Caco-2 (cell line): ENCODE results near the gene MX2. TPM values are rescaled to one million over a fixed set of nuclear protein-coding genes. Genes with fewer than 3 reads are reported as not detected.
"Not testable (repeated sequence)": the region's sequence is repeated elsewhere in the genome, so short reads cannot be mapped to it uniquely, and the experiment has no call there.

Experiments
- BruUV-seq: library from RNA; stranded (reverse); fragments of 400-500 nt; replicated peaks from 2 replicates; lab custom pipeline; 2021; lab: Mats Ljungman, UMichigan
- CTCF ChIA-PET: fragments of 300-600 bp; sonication (Branson Sonifier 250); formaldehyde crosslinking; loops from one replicate; lab custom pipeline; 2022; ENCODE audit warnings: antibody characterized with exemption; lab: Charles Lee
- POLR2A ChIA-PET: fragments of 300-600 bp; sonication (Branson Sonifier 250); formaldehyde crosslinking; loops from one replicate; lab custom pipeline; 2022; ENCODE audit warnings: antibody characterized with exemption; lab: Charles Lee
- DNase-seq, 2 experiments: peaks; one replicate each; pipeline versions ENCODE4 v3.0.0 to v3.0.0-alpha.2; 2020 to 2022
- H3K27me3 ChIP-seq: replicated peaks from 2 replicates; pipeline ENCODE4 v1.6.0; 2011; ENCODE audit warnings: low read length; ENCODE audit not compliant: control insufficient read depth, insufficient read depth
- H3K36me3 ChIP-seq: 2 replicates; pipeline ENCODE4 v1.5.1; 2011; ENCODE audit warnings: low read length; ENCODE audit not compliant: control insufficient read depth, insufficient read depth
- H3K4me1 ChIP-seq: fragments of 250-450 bp; sonication (Bioruptor Pico); 2 replicates; pipeline ENCODE4 v1.5.1; 2020; ENCODE audit warnings: mild to moderate bottlenecking
- H3K4me3 ChIP-seq: 2 replicates; pipeline ENCODE4 v1.5.1; 2011; ENCODE audit warnings: low read depth, mild to moderate bottlenecking, control low read depth, low read length
- H3K9me3 ChIP-seq: fragments of 250-450 bp; sonication (Bioruptor Pico); 2 replicates; pipeline ENCODE4 v1.5.1; 2020; ENCODE audit warnings: mild to moderate bottlenecking, moderate library complexity
- H3K27ac Mint-ChIP-seq: one replicate; pipeline ENCODE4 v1.8.0; 2022; ENCODE audit warnings: mixed read lengths; ENCODE audit not compliant: unreplicated experiment
- H3K27me3 Mint-ChIP-seq: one replicate; pipeline ENCODE4 v1.8.0; 2022; ENCODE audit warnings: mixed read lengths; ENCODE audit not compliant: insufficient read depth, unreplicated experiment
- H3K36me3 Mint-ChIP-seq: one replicate; pipeline ENCODE4 v1.8.0; 2022; ENCODE audit warnings: mild to moderate bottlenecking, mixed read lengths; ENCODE audit not compliant: insufficient read depth, unreplicated experiment
- H3K4me1 Mint-ChIP-seq: one replicate; pipeline ENCODE4 v1.8.0; 2022; ENCODE audit warnings: low read depth, mixed read lengths; ENCODE audit not compliant: unreplicated experiment
- H3K4me3 Mint-ChIP-seq: one replicate; pipeline ENCODE4 v1.8.0; 2022; ENCODE audit warnings: mild to moderate bottlenecking, moderate library complexity, mixed read lengths; ENCODE audit not compliant: unreplicated experiment
- H3K9me3 Mint-ChIP-seq: one replicate; pipeline ENCODE4 v1.8.0; 2022; ENCODE audit warnings: mixed read lengths; ENCODE audit not compliant: unreplicated experiment
- intact Hi-C: fragments of 100-400 bp; cut with micrococcal nuclease; formaldehyde crosslinking; loops from one replicate; pipeline ENCODE4 v1.10.0; 2022; ENCODE audit not compliant: unreplicated experiment
- total RNA-seq: library from RNA; stranded (reverse); gene quantifications from 2 replicates; pipeline ENCODE4 v1.2.3, GENCODE V29; 2022
- TF ChIP-seq, protein P1 (sequence below), 2 experiments: fragments of 200-600 bp in 1 of 2; IDR thresholded peaks; 1 replicate in 1 of 2; 2 replicates in 1 of 2; pipeline versions ENCODE4 v1.5.1 to v1.8.0; 2011 to 2022; ENCODE audit warnings: antibody characterized with exemption in 1 of 2, control low read depth in 1 of 2, inconsistent platforms in 1 of 2, low read depth in 1 of 2, low read length in 1 of 2, mild to moderate bottlenecking in 1 of 2, moderate library complexity in 1 of 2; ENCODE audit not compliant: insufficient read depth in 1 of 2, severe bottlenecking in 1 of 2, unreplicated experiment in 1 of 2

MX2 gene
- total RNA-seq, 1 experiment from 2014 or later = 0.84 TPM

DNA sequence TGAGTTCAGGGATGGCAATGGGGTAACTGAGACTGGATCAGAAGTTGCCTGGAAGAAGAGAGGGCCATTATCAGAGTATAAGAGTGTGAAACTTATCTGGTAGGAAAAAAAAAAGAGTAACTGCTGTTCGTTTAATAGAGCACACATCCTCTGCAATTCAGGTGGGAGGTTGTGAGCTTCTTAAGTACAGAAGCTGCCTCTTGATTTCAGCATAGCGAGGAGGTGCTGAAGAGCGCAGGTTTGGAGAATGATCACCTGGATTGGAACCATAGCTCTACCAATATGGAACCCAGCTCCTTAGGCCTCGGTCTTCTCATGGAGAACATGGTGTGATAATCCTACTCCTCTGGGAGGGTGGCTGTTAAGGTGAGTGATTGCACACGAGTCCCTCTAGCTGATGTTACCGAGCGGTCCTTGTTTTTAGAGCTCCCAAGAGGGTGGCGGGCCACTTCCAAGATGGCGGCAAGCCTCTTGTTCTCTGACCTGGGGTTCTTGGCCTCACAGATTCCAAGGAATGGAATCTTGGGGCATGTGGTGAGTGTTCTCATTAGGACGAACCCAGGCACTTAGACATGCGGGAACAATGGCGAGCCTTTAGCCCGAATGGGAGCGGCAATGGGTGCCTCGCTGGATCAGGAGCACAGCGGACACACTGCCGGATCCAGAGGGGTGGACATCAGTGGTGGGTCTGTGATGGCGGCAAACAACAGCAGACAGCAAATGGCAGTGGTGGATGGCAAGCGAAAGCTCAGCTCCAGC is 60.9 kb downstream of the MX2 start:
- TF ChIP-seq, protein P1, sequence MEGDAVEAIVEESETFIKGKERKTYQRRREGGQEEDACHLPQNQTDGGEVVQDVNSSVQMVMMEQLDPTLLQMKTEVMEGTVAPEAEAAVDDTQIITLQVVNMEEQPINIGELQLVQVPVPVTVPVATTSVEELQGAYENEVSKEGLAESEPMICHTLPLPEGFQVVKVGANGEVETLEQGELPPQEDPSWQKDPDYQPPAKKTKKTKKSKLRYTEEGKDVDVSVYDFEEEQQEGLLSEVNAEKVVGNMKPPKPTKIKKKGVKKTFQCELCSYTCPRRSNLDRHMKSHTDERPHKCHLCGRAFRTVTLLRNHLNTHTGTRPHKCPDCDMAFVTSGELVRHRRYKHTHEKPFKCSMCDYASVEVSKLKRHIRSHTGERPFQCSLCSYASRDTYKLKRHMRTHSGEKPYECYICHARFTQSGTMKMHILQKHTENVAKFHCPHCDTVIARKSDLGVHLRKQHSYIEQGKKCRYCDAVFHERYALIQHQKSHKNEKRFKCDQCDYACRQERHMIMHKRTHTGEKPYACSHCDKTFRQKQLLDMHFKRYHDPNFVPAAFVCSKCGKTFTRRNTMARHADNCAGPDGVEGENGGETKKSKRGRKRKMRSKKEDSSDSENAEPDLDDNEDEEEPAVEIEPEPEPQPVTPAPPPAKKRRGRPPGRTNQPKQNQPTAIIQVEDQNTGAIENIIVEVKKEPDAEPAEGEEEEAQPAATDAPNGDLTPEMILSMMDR (IDR thresholded peaks at IDR 0.05; ENCODE audit: insufficient read depth in 1 of 2, low read depth in 1 of 2, low read length in 1 of 2, severe bottlenecking in 1 of 2, unreplicated experiment in 1 of 2) = no peak
- no peaks in the 10 kb centered on the region for H3K27me3 Mint-ChIP-seq
- no peaks in the 10 kb centered on the region for H3K36me3 Mint-ChIP-seq
- H3K4me1 ChIP-seq = peaks cover 10% of the 10 kb centered on the region
- H3K27me3 ChIP-seq = no peaks in the 10 kb centered on the region
- POLR2A ChIA-PET = interaction anchor here (0.5 kb wide), 1 partner anchor 67 kb away, joined by 3 read pairs; no protein-coding TSS in a partner anchor
- BruUV-seq = no TSS peak
- no peaks in the 10 kb centered on the region for H3K36me3 ChIP-seq
- intact Hi-C loops = no loop called here
- H3K9me3 Mint-ChIP-seq = no peaks in the 10 kb centered on the region
- no peaks in the 10 kb centered on the region for H3K4me1 Mint-ChIP-seq
- H3K9me3 ChIP-seq = no peaks in the 10 kb centered on the region
- no peak for DNase-seq
- peak overlapping the region; percentile 50 for H3K27ac Mint-ChIP-seq
- CTCF ChIA-PET = no interaction called here
- no peak overlapping the region for H3K4me3 Mint-ChIP-seq
- no peak overlapping the region for H3K4me3 ChIP-seq

DNA sequence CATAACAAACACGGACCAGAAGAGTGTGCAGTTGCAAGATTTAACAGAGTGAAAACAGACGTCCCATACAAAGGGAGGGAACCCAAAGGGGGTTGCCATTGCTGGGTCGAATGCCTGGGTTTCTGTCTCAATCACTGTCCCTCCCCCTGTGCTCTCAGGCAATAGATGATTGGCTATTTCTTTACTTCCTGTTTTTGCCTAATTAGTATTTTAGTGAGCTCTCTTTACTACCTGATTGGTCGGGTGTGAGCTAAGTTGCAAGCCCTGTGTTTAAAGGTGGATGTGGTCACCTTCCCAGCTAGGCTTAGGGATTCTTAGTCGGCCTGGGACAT is 61.4 kb downstream of the MX2 start:
- H3K4me1 ChIP-seq, POLR2A ChIA-PET, H3K4me1 Mint-ChIP-seq, DNase-seq, BruUV-seq, H3K9me3 Mint-ChIP-seq, H3K4me3 ChIP-seq, H3K27ac Mint-ChIP-seq, H3K36me3 ChIP-seq, H3K27me3 Mint-ChIP-seq, intact Hi-C loops, H3K27me3 ChIP-seq, H3K36me3 Mint-ChIP-seq, H3K9me3 ChIP-seq, CTCF ChIA-PET, H3K4me3 Mint-ChIP-seq: not testable (repeated sequence)

DNA sequence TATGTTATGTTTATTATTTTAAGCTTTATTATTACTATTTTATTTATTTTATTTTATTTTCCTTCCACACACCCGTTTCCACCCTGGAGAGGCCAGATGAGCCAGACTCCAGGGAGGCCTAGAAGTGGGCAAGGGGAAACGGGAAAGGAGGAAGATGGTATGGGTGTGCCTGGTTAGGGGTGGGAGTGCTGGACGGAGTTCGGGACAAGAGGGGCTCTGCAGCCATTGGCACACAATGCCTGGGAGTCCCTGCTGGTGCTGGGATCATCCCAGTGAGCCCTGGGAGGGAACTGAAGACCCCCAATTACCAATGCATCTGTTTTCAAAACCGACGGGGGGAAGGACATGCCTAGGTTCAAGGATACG is 63.7 kb downstream of the MX2 start:
- intact Hi-C loops = no loop called here
- BruUV-seq = no TSS peak

More for the DNA sequence above, 63.7 kb downstream of the MX2 start:
- H3K27me3 ChIP-seq = no peaks in the 10 kb centered on the region
- H3K36me3 ChIP-seq = no peaks in the 10 kb centered on the region
- TF ChIP-seq, protein P1 (IDR thresholded peaks at IDR 0.05; ENCODE audit: insufficient read depth in 1 of 2, low read depth in 1 of 2, low read length in 1 of 2, severe bottlenecking in 1 of 2, unreplicated experiment in 1 of 2) = no peak
- peak overlapping the region; percentile 33; the same call in 1 of the 2 replicates for H3K4me3 ChIP-seq
- ChIA-PET POLR2A (interaction anchor here (0.6 kb wide), 1 partner anchor 732 kb away, joined by 3 read pairs; no protein-coding TSS in a partner anchor), CTCF (no interaction called here)
- H3K9me3 Mint-ChIP-seq = no peaks in the 10 kb centered on the region
- no peak for DNase-seq
- H3K27me3 Mint-ChIP-seq = no peaks in the 10 kb centered on the region
- no peaks in the 10 kb centered on the region for H3K9me3 ChIP-seq
- H3K36me3 Mint-ChIP-seq = no peaks in the 10 kb centered on the region
- peak overlapping the region; percentile 71 for H3K4me3 Mint-ChIP-seq
- no peak overlapping the region for H3K27ac Mint-ChIP-seq
- peaks cover 10% of the 10 kb centered on the region for H3K4me1 ChIP-seq
- no peaks in the 10 kb centered on the region for H3K4me1 Mint-ChIP-seq
